ENCODE results near the gene SLC25A17. TPM values are rescaled to one million over a fixed set of nuclear protein-coding genes. Genes with fewer than 3 reads are reported as not detected.
"Not testable (repeated sequence)": the region's sequence is repeated elsewhere in the genome, so short reads cannot be mapped to it uniquely, and the experiment has no call there.

The SLC25A17 gene
- total RNA-seq, 2 donors from 2014 or later = 7.6 to 8.3 TPM

GRCh38 chr22:40853961-40854360 is 34.8 kb upstream of the SLC25A17 start:
- ATAC-seq (no peak), DNase-seq (no peak)
- no peak overlapping the region for H3K4me3 ChIP-seq
- H3K4me1 ChIP-seq = peaks cover 58% of the 10 kb centered on the region
- peak overlapping the region in 1 of 4 donors; percentile 47 for H3K27ac ChIP-seq
- peaks cover 0 to 1% of the 10 kb centered on the region in 2 donors for H3K36me3 ChIP-seq (replicated peaks in 1 of 2; ENCODE audit: insufficient read depth in 1 of 2, low read depth in 2 of 2)
- WGBS, 2 donors = 20 to 24% methylated on average over 3 of the region's 3 CpGs
- no peaks in the 10 kb centered on the region for H3K9me3 ChIP-seq
- TF ChIP-seq POLR2A (IDR thresholded peaks at IDR 0.05) (no peak), CTCF (IDR thresholded peaks at IDR 0.05) (no peak)
- H3K27me3 ChIP-seq = no peaks in the 10 kb centered on the region
- intact Hi-C loops (cut with DNase I) = no loop called here

DNA sequence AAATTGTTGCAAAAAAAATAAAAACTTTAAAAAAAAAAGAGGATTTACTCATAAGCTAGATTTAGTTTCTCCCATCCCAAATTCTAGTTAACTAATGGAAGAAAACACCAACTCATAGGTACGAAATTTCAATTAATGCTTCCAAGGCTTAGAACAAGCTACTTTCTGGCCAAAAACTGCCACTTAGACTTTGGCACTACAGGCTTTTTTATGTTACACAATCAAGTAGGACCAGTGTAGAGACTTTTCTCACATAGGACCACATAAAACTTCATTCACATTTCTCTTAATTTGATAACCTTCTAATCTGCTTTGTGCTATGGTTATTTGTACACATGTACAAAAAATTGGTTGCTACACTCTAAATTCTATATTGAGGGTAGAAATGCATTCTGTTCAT is 34.2 kb upstream of the SLC25A17 start:
- H3K4me1 ChIP-seq = peaks cover 52% of the 10 kb centered on the region
- peaks cover 0 to 2% of the 10 kb centered on the region in 2 donors for H3K36me3 ChIP-seq (replicated peaks in 1 of 2; ENCODE audit: insufficient read depth in 1 of 2, low read depth in 2 of 2)
- ATAC-seq (no peak), DNase-seq (peak in 1 of 4 donors; percentile 23)
- no peak for TF ChIP-seq CTCF (IDR thresholded peaks at IDR 0.05)
- TF ChIP-seq POLR2A (IDR thresholded peaks at IDR 0.05) = no peak
- no peaks in the 10 kb centered on the region for H3K27me3 ChIP-seq
- H3K9me3 ChIP-seq = no peaks in the 10 kb centered on the region
- H3K4me3 ChIP-seq = no peak overlapping the region
- 10 to 29% methylated on average over 1 of the region's 1 CpG for WGBS, 2 donors
- H3K27ac ChIP-seq = peak overlapping the region in 2 of 4 donors; percentile 18 to 47
- intact Hi-C loops (cut with DNase I) = no loop called here

DNA sequence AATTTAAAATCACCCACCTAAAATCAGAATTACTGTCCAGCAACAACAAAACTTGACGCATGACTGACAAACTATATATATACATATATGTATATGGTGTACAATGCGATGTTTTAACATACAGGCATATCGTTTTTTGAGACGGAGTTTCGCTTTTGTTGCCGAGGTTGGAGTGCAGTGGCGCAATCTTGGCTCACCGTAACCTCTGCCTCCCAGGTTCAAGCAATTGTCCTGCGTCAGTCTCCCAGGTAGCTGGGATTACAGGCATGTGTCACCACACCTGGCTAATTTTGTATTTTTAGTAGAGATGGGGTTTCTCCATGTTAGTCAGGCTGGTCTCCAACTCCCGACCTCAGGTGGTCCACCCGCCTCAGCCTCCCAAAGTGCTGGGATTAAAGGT is 26.7 kb upstream of the SLC25A17 start:
- H3K4me1 ChIP-seq; H3K27ac ChIP-seq; ATAC-seq; intact Hi-C loops (cut with DNase I); H3K27me3 ChIP-seq; H3K4me3 ChIP-seq; H3K9me3 ChIP-seq; DNase-seq: not testable (repeated sequence)
- peaks cover 0 to 19% of the 10 kb centered on the region in 2 donors for H3K36me3 ChIP-seq (replicated peaks in 1 of 2; ENCODE audit: insufficient read depth in 1 of 2, low read depth in 2 of 2)
- 93 to 95% methylated on average over 11 of the region's 11 CpGs for WGBS, 2 donors

GRCh38 chr22:40844951-40845350 is 25.8 kb upstream of the SLC25A17 start:
- H3K27ac ChIP-seq = no peak overlapping the region
- 95% methylated on average over 3 of the region's 3 CpGs for WGBS, 2 donors
- intact Hi-C loops (cut with DNase I) = no loop called here
- H3K27me3 ChIP-seq = no peaks in the 10 kb centered on the region
- no peak for TF ChIP-seq CTCF (IDR thresholded peaks at IDR 0.05)
- no peak for TF ChIP-seq POLR2A (IDR thresholded peaks at IDR 0.05)
- H3K36me3 ChIP-seq (replicated peaks in 1 of 2; ENCODE audit: insufficient read depth in 1 of 2, low read depth in 2 of 2) = peaks cover 0 to 27% of the 10 kb centered on the region in 2 donors
- ATAC-seq (no peak), DNase-seq (no peak)
- no peaks in the 10 kb centered on the region for H3K9me3 ChIP-seq
- no peak overlapping the region for H3K4me3 ChIP-seq
- no peaks in the 10 kb centered on the region for H3K4me1 ChIP-seq

- H3K27me3 ChIP-seq = no peaks in the 10 kb centered on the region
- ATAC-seq (no peak), DNase-seq (no peak)
- intact Hi-C loops (cut with DNase I) = loop anchor here (10.0 kb wide), 1 partner anchor 316 kb away; no protein-coding TSS in a partner anchor
- H3K4me1 ChIP-seq = no peaks in the 10 kb centered on the region
- TF ChIP-seq POLR2A (IDR thresholded peaks at IDR 0.05) = no peak
- no peak for TF ChIP-seq CTCF (IDR thresholded peaks at IDR 0.05)
- H3K4me3 ChIP-seq = no peak overlapping the region
- H3K9me3 ChIP-seq = no peaks in the 10 kb centered on the region
- H3K27ac ChIP-seq = no peak overlapping the region
- H3K36me3 ChIP-seq (replicated peaks in 1 of 2; ENCODE audit: insufficient read depth in 1 of 2, low read depth in 2 of 2) = peaks cover 0 to 34% of the 10 kb centered on the region in 2 donors
- 73 to 75% methylated on average over 3 of the region's 3 CpGs for WGBS, 2 donors
Measured at GRCh38 chr22:40838486-40838885, 19.3 kb upstream of the SLC25A17 start.

Measured in body of pancreas (tissue), 4 donors.